ENCODE results near the gene SLC43A2. TPM values are rescaled to one million over a fixed set of nuclear protein-coding genes. Genes with fewer than 3 reads are reported as not detected.

Gene SLC43A2
- 5.6 and 19.7 TPM in 2 replicates for total RNA-seq

DNA sequence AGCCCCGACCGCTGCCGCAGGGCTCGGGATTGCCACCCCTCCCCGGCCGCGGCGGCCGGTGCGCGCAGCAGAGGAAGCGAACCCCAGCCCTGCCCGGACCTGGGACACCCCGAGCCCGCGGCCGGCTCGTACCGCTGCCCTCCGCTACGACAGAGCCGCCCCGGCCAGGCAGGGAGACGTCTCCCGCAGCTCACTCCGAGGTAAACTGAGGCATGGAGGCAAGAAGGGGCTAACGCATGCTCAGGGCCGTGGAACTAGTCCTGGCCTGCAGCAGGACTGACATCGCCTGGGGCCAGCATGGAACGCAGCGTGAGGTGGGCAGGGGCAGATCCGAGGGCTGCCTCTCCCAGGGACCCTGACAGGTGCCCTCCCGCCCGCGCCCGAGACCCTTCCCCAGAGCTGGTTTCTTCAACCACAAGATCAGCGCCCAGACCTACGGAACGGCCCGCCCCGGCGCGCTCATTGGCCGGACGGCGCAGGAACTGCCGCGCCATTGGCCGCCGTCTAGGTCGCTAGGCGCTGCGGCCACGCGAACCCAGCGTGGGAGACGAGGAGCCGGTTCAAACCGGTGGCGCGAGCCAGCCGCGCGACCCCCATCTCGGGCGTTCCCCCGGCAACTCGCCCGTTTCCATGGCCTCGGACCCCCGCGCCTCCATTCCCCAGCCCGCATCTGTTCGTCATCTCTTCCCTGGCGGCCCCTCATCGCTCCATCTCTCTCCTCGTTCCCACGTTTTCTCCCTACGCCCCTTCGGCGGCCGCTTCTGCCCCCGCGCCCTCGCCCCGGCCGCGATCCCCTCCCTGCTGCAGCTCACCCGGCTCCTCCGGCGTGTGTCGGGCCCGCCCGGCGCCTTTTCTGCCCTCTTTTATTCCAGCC lies at the start of gene SLC43A2:
SLC43A2 (minus strand) TSS at position 853 of the 874 bp plus-strand sequence. CDS start 960 bp downstream, outside the sequence.

DNA sequence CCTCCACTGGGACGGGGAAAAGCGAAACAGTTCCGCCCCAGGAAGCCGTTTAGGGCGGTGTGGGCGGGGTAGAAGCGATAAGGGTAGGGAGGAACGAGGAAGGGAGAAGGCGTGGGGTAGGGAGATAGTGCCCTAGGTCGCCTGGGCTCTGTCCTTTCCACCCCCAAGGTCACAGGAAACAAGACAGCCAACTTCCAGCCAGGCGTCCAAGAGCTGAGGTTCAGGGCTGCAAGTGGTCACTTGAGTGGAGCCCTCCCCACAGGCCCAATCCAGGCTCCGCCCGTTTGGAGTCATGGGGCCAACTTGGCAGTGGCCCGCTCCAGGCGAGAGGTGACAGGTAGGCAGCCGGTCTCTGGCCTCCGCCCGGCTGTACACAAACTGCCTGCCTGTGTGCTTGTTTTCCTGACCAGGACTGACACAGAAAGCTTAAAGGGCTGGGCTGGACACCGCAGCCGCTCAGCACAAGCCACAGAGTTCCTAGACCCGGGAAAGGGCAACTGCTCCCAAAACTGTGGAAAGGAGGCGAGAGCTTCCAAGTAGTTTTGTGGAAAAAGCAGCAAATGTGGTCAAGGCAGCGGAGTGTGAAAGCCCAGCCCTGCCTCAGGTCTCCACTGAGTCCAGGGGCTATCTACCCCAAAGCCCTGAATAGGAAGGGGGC lies 21.3 kb upstream of the SLC43A2 start, which contains the start of gene RILP:
RILP (minus strand) TSS at position 23 of the 658 bp plus-strand sequence. CDS start 62 bp downstream, outside the sequence.

DNA sequence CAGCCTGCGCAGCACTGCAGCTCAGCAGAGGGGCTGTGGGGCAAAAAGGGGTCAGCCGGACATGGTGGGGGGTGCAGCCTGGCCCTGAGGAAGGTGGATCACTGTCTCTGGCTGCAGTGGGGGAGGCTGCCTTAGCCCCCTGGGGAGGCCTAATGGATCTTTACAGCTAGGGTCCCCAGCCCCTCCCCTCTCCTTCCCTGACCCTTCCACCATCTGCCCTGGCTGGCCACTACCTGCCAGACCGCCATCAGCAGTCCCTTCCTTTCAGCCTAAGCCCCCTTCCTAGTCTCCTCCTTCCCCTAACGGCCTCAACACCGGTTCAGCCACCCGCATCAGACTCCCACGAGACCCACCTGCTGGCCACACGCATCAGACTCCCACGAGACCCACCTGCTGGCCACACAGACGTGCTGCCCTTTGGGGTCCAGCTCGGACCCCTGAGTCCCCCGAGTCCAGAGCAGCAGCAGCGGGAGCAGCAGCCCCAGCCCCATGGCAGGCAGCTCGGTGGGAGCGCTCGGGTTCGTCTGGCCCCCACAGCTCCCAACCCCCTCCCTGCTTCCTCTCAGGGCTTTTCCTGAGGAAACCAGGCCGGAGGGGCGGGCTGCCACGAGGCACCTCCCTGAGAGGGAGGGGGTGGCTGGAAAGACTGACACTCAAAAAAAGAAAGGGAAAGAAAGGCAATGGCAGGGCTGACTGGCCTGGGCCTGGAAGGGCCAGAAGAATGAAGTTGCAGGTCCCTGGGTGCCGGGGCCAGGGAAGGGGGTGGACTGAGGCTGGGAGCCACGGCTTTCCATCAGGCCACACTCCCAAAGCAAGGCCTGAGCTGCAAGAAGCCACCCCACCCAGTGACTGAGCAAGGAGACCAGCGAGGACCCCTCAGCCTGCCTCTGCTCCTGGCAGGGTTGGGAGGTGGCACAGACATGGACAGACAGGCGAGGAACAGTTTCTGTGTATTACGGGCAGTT lies 16.9 kb upstream of the SLC43A2 start, which contains the start of gene SCARF1:
SCARF1 (minus strand) TSS at position 526 of the 965 bp plus-strand sequence; CDS start at position 491, 35 bp downstream.

Small RNA genes lying within 50 kb of the gene (small RNA-seq; reads per million reads assigned to genes)
- gene RN7SL105P (ENCODE audit: low replicate concordance) = not detected

Other genes with a start within 250 kb of the SLC43A2 start
- 613 and 797 TPM in 2 replicates for gene YWHAE, start 228.6 kb downstream of the SLC43A2 start, total RNA-seq
- 81.0 and 120 TPM in 2 replicates for gene CRK, start 172.6 kb downstream of the SLC43A2 start, total RNA-seq
- 188 and 259 TPM in 2 replicates for gene MYO1C, start 136.1 kb downstream of the SLC43A2 start, total RNA-seq
- 25.6 and 46.2 TPM in 2 replicates for gene INPP5K, start 112.2 kb downstream of the SLC43A2 start, total RNA-seq
- gene PITPNA, start 66.0 kb downstream of the SLC43A2 start, total RNA-seq = 32.9 and 41.1 TPM in 2 replicates
- 0.14 and 0.44 TPM in 2 replicates for gene SCARF1, start 16.9 kb upstream of the SLC43A2 start, total RNA-seq
- 6.4 and 7.0 TPM in 2 replicates for gene RILP, start 21.0 kb upstream of the SLC43A2 start, total RNA-seq
- 131 and 172 TPM in 2 replicates for gene PRPF8, start 56.0 kb upstream of the SLC43A2 start, total RNA-seq
- gene TLCD2, start 81.5 kb upstream of the SLC43A2 start, total RNA-seq = 1.0 and 5.3 TPM in 2 replicates
- 40.7 and 58.0 TPM in 2 replicates for gene WDR81, start 95.9 kb upstream of the SLC43A2 start, total RNA-seq
- gene SERPINF2, start 114.0 kb upstream of the SLC43A2 start, total RNA-seq = 0.14 and 0.22 TPM in 2 replicates
- gene SERPINF1, start 133.2 kb upstream of the SLC43A2 start, total RNA-seq = 83.2 and 490 TPM in 2 replicates
- gene SMYD4, start 201.1 kb upstream of the SLC43A2 start, total RNA-seq = 7.2 and 14.2 TPM in 2 replicates
- 12.9 and 21.6 TPM in 2 replicates for gene RPA1, start 201.2 kb upstream of the SLC43A2 start, total RNA-seq